Activated CD8-positive, alpha-beta memory T cell treated with anti-CD3 and anti-CD28 coated beads, Interleukin-2, amount 50 U/mL, for 1 hour (primary cell): ENCODE results near the gene TP53BP1.

Experiments used
- DNase-seq: peaks from one replicate; pipeline ENCODE4 v3.0.0-alpha.2; 2020; ENCODE audit errors: extremely low read depth

Gene TP53BP1

GRCh38 chr15:43520138-43520537 lies 27.2 kb upstream of the TP53BP1 start:
- no peak for DNase-seq

- DNase-seq = no peak
Measured at GRCh38 chr15:43519196-43519595, 26.2 kb upstream of the TP53BP1 start.

- DNase-seq = no peak
Measured at GRCh38 chr15:43518197-43518761, 25.3 kb upstream of the TP53BP1 start.

GRCh38 chr15:43517354-43518196 lies 24.6 kb upstream of the TP53BP1 start, which contains the start of gene MAP1A:
MAP1A (plus strand) TSS chr15:43517608; CDS start chr15:43521474, 3,866 bp downstream.
- no peak for DNase-seq

DNA sequence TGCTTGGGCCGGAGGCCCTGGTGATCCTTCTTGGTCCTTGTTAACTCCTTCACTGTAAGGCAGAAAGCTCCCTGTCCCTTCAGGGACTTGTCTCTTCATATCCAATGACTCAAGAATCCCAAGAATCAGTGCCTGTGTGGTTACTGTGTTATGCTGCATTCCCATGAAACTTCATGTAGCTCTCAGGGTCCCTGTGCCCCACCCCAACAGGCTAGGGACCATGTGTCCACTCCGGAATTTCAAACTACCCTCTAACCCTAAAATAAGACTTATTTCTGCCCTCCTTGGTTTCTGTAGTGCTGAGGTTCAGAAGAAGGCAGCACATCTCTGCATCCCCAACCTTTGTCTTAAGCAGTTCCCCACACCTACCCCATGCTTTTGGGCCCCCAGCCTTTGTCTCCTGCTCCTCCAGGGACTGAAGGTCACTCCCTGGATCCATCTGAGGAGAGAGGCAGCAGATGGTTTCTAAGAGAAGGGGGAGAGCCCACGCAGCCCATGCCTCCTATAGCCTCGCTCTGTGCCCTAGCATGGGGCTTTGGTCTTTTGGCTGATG lies 23.9 kb upstream of the TP53BP1 start:
- DNase-seq = no peak

DNA sequence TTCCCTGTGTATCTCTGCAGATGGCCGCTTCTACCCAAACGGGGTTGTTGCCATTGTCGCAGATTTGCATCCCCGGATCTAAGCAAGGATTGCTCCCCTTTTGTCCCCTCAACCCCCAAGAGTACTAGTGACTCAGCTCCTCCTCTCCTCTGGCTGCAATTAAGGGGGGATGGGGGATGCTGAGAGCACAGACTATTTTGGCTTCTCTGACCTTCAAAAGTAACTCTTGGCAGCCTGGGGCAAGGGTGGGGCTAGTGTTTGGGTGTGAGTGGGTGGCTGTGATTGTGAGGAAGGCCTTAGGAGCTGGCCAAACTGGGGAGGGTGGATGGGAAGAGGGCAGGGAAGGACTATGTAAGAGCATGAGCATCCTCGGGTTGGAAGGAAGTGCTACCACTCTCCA lies 23.2 kb upstream of the TP53BP1 start:
- DNase-seq = no peak

DNA sequence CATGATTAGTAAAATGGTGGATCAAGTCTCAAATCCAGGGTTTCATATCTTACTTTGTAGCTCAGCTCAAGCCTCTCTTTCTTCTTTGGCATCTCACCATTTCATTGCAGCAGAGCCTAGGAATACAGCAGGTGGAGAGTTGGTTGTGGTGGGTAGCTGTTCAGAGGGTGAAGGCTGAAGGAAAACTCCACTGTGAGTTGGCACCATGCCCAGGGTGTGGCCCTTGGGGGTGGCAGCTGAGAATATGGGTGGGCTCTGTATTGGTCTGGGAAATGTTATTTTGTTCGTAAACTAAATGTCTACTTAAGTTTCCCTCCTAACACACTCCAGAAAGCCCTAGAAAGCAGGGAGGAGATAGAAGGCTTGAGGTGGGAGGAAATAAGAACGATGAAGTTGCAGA lies 22.8 kb upstream of the TP53BP1 start:
- no peak for DNase-seq

GRCh38 chr15:43514241-43515057 lies 21.5 kb upstream of the TP53BP1 start:
- DNase-seq = no peak

DNA sequence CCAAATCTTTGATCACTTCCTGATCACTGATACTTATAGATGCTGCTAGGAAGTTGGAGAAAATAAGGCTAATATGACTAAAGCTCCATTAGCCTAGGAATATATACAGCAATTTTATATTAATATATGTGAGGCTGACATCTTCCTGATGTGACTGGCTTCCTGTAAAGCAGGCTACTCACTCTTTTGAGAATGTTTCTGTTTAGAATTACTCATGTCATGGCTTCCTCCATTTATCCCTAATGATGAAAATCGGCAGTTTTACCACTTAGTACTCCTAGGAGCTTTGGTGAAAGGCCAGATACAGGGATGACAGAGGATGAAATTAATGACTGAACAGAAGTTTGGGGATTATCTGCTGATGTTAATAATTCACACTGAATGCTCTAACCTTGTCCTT lies 20.6 kb upstream of the TP53BP1 start:
- DNase-seq = no peak

DNA sequence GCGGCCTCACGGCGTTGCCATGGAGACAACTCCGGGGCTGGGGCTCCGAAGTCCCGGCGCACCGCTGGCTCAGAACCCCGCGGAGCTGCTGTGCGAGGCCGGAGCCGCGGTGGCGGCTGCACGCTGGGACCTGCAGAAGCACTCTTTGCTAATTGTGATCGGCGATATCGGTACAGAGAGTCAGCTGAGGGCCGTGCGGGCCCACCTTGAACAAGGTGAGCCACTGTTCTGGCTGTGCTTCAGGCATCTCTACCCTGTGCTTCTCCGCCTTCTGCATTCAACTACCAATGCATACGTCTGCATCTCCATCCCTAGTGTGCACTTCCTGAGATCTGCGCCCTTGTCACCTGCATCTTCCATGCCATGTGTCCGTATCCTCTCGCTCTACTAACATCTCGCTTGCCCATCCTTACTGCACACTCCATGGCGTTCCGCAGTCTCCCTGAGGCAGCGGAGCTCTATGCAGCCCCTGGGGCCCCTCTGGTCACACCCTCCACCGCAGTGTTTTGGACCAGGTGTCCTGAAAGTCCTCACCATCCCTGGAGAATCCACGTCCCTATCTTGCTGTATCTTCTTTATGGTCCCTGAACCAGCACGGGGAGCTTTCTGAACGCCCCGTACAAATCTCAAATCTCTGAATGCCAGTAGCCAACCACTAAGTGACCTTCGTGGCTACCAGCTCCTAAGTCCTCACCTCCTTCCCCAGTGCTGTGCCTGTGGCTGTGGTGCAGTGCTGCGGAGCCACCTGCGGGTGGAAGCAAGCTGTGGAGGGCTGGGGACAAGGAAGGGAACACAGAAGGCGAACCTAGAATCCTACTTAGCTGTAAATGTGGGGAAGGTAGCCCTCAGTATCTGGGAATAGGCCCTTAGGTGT lies 18.3 kb upstream of the TP53BP1 start:
- DNase-seq = no peak

GRCh38 chr15:43510200-43511011 lies 17.4 kb upstream of the TP53BP1 start:
- peak; percentile 92 for DNase-seq

DNA sequence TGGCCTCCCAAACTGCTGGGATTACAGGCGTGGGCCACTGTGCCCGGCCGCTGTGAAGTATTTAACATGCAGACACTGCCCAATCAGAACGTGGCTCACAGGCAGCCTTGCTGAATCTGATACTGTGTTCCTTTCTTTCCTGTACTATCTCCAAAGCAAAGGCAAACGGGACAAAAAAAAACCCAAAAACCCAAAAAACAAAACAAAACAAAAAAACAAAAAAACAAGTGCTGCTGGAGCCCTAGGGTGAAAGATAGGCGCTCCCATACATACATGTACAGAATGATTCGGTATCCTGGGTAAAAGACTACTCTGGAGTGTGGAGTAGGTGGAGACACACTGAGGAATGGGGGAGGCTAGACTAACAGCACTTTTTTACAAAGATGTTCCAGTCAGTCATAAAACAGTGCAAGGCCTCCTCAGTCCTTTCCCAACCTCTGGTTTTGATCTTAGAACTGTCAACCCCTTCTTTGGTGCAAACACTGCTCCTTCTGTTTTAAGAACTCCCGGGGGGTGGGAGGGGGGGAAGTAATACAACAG lies 16.8 kb upstream of the TP53BP1 start:
- DNase-seq = no peak

- no peak for DNase-seq
Measured at GRCh38 chr15:43508991-43509659, 16.2 kb upstream of the TP53BP1 start.

DNA sequence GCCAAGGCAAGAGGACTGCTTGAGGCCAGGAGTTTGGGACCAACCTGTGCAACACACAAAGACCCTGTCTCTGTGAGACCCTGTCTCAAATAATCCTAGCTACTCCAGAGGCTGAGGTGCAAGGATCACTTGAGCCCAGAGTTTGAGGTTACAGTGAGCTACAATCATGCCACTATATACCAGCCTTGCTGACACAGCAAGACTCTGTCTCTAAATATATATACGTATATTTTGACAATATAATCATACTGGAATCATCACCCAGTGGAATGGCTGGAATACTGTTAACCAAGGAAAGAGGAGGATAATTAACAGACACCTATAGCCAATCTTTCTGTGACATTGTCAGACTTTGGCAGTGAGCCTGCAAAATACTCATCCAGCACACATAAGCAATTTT lies 15.5 kb upstream of the TP53BP1 start:
- DNase-seq = no peak

DNA sequence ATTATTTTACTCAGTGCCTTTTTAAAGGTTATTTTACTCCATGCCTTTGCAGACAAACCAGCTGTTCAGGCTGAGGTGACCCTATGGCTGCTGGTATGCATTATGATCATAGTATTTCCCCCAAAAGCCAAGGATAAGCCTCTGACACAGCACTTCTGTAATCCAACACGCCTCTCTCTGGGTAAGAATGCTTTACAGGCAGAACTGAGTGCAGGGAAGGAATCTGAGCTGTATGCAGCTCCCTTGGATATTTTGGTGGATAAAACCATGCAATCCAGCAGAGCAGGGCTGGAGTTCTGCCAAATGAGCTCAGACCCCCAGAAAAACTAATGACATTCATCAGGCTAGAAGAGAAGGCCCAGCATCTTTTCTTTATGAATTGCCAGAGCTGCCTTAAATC lies 12.8 kb upstream of the TP53BP1 start:
- no peak for DNase-seq

- no peak for DNase-seq
Measured at GRCh38 chr15:43499635-43500034, 6.7 kb upstream of the TP53BP1 start.

- DNase-seq = no peak
Measured at GRCh38 chr15:43498990-43499389, 6.0 kb upstream of the TP53BP1 start.

DNA sequence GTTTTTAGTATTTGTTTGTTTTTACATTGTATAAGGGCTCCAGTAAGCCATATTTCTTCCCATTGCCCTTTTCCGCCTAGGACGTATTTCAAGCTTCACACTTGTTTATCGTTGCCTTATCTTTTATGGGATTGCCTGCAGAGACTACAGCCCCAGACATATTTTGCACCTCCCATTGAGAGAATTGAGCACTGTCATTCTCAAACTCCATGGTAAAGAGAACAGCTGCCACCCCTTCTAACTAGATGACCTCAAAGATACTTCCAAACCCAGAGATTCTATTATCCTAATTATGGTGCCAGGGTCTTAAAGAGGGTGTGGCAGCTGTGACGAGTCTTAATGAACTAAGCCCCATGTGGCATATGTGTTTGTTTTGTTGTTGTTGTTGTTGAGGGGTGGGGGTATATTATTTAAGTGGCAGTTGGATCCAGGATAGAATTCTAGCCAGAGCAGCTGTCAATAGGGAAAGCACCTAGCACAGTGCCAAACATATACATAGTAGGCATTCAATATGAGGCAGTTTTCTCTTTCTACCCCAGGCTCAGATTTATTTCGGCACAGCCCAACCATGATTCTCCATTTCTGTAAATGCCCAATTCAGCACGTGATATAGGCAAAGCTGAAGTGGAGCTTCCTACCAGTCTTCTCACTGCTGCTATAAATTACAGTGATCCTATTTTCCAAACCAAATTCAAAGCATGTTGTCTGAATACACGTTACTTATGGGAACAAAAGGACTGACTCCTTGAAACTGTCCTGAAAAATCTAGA lies 932 bp upstream of the TP53BP1 start:
- no peak for DNase-seq

- DNase-seq = no peak
Measured at GRCh38 chr15:43492266-43492665, 690 bp downstream of the TP53BP1 start.
